GM19395 (cell line): Measurements from ENCODE around the gene CTRL.

Source experiments
- ATAC-seq: cut with Tn5 transposase; IDR thresholded peaks from one replicate; pipeline ENCODE4 v1.9.1; 2021; ENCODE audit warnings: mild to moderate bottlenecking, moderate library complexity; ENCODE audit not compliant: unreplicated experiment

The CTRL gene

GRCh38 chr16:67893743-67894399 lies 37.8 kb downstream of the CTRL start:
- no peak for ATAC-seq

GRCh38 chr16:67892899-67893742 lies 38.5 kb downstream of the CTRL start, which contains the start of gene PSKH1:
TSS of gene PSKH1 (plus strand) at chr16:67893254. CDS start at chr16:67908750, 15,496 bp downstream.
- peak; percentile 83 for ATAC-seq

DNA sequence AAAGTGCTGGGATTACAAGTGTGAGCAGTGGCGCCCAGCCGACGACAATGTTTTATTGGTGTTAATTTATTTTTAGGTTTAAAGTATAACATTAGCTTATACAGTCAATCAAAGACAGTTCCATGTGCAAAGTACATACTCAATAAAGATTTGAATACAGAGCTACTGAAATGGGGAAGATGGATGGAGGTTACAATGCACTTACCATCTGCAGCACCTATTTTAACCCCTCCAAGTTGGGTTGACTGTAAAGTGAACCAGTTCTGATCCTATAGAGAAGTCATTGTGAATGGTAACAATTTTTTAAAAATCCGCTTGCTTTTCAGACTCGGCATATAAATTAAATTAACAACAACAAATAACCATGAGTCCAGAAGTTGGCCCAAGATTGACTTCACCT lies 39.3 kb downstream of the CTRL start:
- no peak for ATAC-seq

- no peak for ATAC-seq
Observed at GRCh38 chr16:67888331-67888730, 43.3 kb downstream of the CTRL start.

DNA sequence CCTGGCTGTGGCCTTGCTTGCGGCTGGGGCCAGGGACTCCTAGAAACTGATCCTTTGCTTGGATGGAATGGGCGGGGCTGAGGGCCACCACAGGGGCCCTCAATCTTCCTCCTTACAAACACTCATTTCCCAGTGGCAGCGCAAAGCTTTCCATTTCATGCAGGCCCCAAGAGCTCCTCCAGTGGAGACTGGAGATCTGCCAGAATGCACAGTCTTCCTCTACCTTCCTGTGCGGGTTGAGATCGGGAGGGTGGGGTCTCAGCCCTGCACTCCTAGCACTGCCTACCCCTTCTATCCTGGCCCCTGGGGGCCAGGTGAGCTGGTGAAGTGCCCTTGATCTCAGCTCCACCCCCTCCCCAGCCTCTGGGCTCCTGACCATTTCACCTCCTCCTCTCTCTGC lies 45.3 kb downstream of the CTRL start:
- ATAC-seq = no peak

- ATAC-seq = no peak
Observed at GRCh38 chr16:67885976-67886375, 45.7 kb downstream of the CTRL start.

DNA sequence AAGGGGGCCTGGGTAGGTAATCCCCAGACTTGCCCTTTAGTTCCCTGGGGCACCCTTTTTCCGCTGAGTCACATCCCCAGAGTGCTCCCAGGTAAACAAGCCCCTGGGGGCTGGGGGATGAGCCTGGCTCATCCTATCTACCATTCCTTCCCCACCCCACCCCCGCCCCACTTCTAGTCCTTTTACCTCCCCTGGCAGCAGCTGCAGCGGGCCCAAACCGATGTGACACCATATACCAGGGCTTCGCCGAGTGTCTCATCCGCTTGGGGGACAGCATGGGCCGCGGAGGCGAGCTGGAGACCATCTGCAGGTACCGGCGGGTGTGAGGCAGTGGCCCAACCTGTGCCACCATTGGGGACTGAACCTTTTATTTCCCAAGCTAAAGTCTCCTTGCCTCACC lies 46.1 kb downstream of the CTRL start:
- ATAC-seq = no peak

DNA sequence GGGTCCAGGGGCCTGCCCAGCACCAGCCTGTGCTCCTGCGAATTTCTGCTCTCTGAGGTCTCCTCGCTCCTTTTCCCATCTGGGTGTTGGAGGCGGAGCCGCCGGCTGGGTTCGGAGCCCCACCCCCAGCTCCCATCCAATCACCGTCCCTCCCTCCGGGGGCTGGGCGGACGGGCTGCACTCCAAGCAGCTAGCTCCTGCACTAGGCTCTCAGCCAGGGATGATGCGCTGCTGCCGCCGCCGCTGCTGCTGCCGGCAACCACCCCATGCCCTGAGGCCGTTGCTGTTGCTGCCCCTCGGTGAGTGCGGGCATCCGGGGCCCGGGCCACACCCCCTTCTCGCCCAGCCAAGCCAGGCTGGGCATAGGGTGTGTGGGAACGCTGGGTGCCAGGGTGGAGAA lies 47.0 kb downstream of the CTRL start, which contains the start of gene NRN1L:
Gene NRN1L (plus strand): TSS at position 202 of the 400 bp plus-strand sequence. CDS start 19 bp downstream, at position 221.
- ATAC-seq = no peak

GRCh38 chr16:67883872-67884261 lies 47.8 kb downstream of the CTRL start:
- ATAC-seq = no peak

DNA sequence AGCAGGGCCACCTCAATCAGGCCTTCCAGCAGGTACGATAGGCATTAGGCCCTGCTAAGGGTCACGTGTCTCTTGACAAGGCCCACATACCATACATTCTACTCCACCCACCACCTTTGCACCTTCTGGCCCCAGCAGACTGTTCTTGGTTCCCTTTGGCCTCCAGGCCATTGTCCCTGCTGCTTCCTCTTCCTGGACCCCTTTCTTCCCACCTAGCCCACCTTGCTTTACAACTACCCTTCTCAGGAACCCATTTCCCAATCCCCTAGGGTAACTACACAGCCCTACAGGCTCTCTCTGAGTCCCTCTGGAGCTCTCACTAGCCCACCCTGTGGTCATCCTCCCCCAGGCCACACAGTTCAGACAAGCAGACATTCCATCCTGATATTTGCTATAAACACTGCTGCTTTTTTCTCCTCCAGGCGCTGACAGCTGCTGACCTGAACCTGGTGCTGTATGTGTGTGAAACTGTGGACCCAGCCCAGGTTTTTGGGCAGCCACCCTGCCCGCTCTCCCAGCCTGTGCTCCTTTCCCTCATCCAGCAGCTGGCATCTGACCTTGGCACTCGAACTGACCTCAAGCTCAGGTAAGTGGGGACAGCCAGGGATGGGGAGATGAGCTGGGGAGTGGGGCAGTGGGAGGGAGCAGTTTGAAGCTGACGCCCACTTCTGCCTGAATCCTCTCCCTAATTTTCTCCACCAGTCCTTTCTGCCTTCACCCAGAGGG lies 48.4 kb downstream of the CTRL start:
- no peak for ATAC-seq

GRCh38 chr16:67882374-67883145 lies 49.1 kb downstream of the CTRL start:
- ATAC-seq = no peak

- ATAC-seq = no peak
Observed at GRCh38 chr16:67881621-67882161, 50.0 kb downstream of the CTRL start.

DNA sequence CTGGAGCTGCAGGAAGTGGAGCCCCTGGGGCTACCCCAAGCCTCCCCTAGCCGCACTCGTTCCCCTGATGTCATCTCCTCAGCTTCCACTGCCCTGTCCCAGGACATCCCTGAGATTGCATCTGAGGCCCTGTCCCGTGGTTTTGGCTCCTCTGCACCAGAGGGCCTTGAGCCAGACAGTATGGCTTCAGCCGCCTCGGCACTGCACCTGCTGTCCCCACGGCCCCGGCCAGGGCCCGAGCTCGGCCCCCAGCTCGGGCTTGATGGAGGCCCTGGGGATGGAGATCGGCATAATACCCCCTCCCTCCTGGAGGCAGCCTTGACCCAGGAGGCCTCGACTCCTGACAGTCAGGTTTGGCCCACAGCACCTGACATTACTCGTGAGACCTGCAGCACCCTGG lies 51.1 kb downstream of the CTRL start:
- ATAC-seq = no peak

GRCh38 chr16:67879936-67880335 lies 51.7 kb downstream of the CTRL start:
- ATAC-seq = no peak
